Cardiac muscle cell (in vitro differentiated cells and primary cell): ENCODE results near the gene CDH18. TPM values are rescaled to one million over a fixed set of nuclear protein-coding genes. Genes with fewer than 3 reads are reported as not detected.

Source experiments
- DNase-seq, 2 donors: peaks; one replicate each; pipeline versions ENCODE4 v3.0.0 to v3.0.0-alpha.2; 2010 to 2017; ENCODE audit warnings: low read depth in 1 of 2, low spot score in 1 of 2
- H3K27ac ChIP-seq: fragments of 200-600 bp; sonication (generic); 2 replicates; pipeline ENCODE4 v1.5.1; 2016
- H3K27me3 ChIP-seq: fragments of 200-600 bp; sonication (generic); 2 replicates; pipeline ENCODE4 v1.6.0; 2016; ENCODE audit warnings: control low read depth
- H3K36me3 ChIP-seq: fragments of 200-600 bp; sonication (generic); 2 replicates; pipeline ENCODE4 v1.5.1; 2016; ENCODE audit warnings: control low read depth
- H3K4me1 ChIP-seq: fragments of 200-600 bp; sonication (generic); 2 replicates; pipeline ENCODE4 v1.8.1; 2017; ENCODE audit warnings: low read depth, mild to moderate bottlenecking, mixed run types
- H3K4me3 ChIP-seq: fragments of 200-600 bp; sonication (generic); 2 replicates; pipeline ENCODE4 v1.5.1; 2016; ENCODE audit warnings: mild to moderate bottlenecking
- H3K9me3 ChIP-seq: fragments of 200-600 bp; sonication (generic); 2 replicates; pipeline ENCODE4 v1.5.1; 2017; ENCODE audit warnings: low read depth, mild to moderate bottlenecking, control low read depth
- polyA plus RNA-seq: library from polyadenylated mRNA; unstranded; fragments of >200 nt; fragmentation: Nextera tagmentation; extraction: Ambion mirVana; gene quantifications from 2 replicates; pipeline ENCODE4 v1.2.1, GENCODE V29; 2016
- total RNA-seq: library from RNA; depleted of rRNA; stranded (reverse); fragments of >200 nt; gene quantifications from 2 replicates; pipeline ENCODE4 v1.2.3, GENCODE V29; 2016
- TF ChIP-seq, protein P1 (sequence below): IDR thresholded peaks from 2 replicates; pipeline ENCODE4 v1.5.1; 2012; ENCODE audit warnings: low read depth, mild to moderate bottlenecking, low read length

The CDH18 gene
- total and polyA plus RNA-seq, 2 experiments from 2014 or later: 0.21 to 1.2 TPM

DNA sequence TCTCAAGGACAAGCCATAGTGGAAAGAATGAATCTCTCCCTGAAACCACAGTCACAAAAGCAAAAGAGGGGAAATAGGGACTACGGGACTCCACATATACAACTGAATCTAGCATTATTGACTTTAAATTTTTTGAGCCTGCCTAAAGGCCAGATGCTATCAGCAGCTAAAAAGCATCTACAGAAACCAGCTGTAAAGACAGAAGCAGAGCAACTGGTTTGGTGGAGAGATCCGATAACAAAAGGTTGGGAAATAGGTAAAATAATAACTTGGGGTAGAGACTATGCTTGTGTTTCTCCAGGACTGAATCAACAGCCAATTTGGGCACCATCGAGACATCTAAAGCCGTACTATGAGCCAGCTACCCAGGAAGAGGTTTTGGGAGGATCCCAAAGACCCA, 281.2 kb downstream of the CDH18 start:
- Histone ChIP-seq H3K27me3 (no peaks in the 10 kb centered on the region), H3K27ac (no peak overlapping the region), H3K4me1 (no peaks in the 10 kb centered on the region), H3K4me3 (no peak overlapping the region), H3K9me3 (no peaks in the 10 kb centered on the region), H3K36me3 (no peaks in the 10 kb centered on the region)
- TF ChIP-seq, protein P1, sequence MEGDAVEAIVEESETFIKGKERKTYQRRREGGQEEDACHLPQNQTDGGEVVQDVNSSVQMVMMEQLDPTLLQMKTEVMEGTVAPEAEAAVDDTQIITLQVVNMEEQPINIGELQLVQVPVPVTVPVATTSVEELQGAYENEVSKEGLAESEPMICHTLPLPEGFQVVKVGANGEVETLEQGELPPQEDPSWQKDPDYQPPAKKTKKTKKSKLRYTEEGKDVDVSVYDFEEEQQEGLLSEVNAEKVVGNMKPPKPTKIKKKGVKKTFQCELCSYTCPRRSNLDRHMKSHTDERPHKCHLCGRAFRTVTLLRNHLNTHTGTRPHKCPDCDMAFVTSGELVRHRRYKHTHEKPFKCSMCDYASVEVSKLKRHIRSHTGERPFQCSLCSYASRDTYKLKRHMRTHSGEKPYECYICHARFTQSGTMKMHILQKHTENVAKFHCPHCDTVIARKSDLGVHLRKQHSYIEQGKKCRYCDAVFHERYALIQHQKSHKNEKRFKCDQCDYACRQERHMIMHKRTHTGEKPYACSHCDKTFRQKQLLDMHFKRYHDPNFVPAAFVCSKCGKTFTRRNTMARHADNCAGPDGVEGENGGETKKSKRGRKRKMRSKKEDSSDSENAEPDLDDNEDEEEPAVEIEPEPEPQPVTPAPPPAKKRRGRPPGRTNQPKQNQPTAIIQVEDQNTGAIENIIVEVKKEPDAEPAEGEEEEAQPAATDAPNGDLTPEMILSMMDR: no peak
- DNase-seq: no peak

DNA sequence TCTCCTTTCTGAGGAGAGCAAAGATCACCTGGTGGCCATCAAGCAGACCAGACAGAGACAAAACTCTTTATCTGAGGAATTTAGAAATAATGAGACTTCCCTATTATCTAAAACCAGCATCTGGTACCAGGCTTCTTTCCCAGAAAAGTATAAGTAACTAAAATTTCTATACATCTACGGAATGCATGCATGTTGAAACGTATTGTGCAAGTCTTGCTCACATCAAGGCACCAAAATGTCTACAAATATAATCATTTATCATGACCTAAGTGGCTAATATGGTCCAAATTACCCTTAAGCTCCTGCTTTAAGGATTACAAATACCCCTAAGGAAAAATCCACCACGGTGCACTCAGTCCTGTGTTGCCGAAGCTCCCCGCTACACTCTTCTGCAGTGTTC, 286.3 kb downstream of the CDH18 start:
- Histone ChIP-seq H3K4me3 (no peak overlapping the region), H3K9me3 (no peaks in the 10 kb centered on the region), H3K27ac (no peak overlapping the region), H3K4me1 (no peaks in the 10 kb centered on the region), H3K27me3 (no peaks in the 10 kb centered on the region), H3K36me3 (no peaks in the 10 kb centered on the region)
- no peak for DNase-seq
- TF ChIP-seq, protein P1: no peak

DNA sequence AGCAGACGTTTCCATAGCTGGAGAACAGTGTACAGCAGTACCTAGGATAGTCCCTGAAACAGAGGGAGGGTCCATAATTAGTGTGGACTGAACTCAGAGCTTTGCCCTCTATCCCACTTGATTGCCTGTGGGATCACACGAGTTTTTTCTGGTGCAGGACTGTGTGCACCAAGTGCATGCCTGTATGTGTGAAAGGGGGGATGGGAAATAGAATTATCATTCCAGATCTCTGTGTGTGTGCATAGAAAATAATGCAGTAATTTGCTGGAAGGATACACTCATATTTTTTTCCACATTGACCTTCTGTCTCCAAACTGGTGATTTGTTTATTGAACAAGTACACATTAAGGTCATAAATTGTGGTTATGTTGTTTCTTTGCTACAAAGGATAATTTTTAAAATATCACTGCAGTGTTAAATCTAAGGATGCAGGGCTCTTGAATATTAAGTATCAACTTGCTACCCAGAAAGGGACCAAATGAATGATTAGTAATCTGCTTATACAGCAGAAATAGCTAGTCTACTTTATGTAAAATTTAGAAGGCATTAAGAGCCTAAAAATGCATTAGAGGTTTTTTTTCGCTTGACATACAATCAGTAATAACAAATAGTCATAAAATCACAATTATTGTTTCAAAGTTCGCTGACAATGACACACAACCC, 292.9 kb downstream of the CDH18 start:
- no peak for DNase-seq
- no peaks in the 10 kb centered on the region for H3K27me3 ChIP-seq
- H3K4me3 ChIP-seq: no peak overlapping the region
- H3K27ac ChIP-seq: no peak overlapping the region
- TF ChIP-seq, protein P1: no peak
- no peaks in the 10 kb centered on the region for H3K9me3 ChIP-seq
- no peaks in the 10 kb centered on the region for H3K4me1 ChIP-seq
- H3K36me3 ChIP-seq: no peaks in the 10 kb centered on the region

- Histone ChIP-seq H3K36me3 (no peaks in the 10 kb centered on the region), H3K27ac (no peak overlapping the region), H3K9me3 (no peaks in the 10 kb centered on the region), H3K4me1 (no peaks in the 10 kb centered on the region), H3K4me3 (no peak overlapping the region), H3K27me3 (no peaks in the 10 kb centered on the region)
- TF ChIP-seq, protein P1: no peak
- no peak for DNase-seq
Observed at GRCh38 chr5:19690978-19691377, 297.0 kb downstream of the CDH18 start.

DNA sequence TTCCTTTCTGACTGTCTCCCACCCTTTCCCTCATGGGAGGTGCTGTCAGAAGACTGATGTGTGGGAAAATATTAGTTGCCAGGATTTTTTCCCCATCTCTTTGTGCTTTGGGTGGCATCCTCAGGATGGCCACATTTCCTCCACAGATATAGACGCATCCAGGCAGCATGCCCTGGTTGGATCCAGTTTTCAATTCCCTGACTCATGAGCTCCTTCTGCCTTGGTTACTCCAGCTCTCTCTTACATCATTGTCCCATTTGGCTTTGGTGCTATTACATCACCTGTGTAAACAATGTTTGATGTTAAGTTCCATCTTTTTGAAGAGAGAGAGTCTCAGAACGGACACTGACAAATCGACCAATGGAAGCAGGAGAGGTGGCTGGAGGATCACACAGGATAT, 302.5 kb downstream of the CDH18 start:
- Histone ChIP-seq H3K27me3 (no peaks in the 10 kb centered on the region), H3K4me1 (no peaks in the 10 kb centered on the region), H3K9me3 (no peaks in the 10 kb centered on the region), H3K4me3 (no peak overlapping the region), H3K36me3 (no peaks in the 10 kb centered on the region), H3K27ac (no peak overlapping the region)
- TF ChIP-seq, protein P1: no peak
- DNase-seq: no peak
